Measurements from ENCODE around the gene CADM1. TPM values are rescaled to one million over a fixed set of nuclear protein-coding genes. Genes with fewer than 3 reads are reported as not detected.

Gene CADM1
- total RNA-seq, 1 donor from 2014 or later, result 150 TPM

GRCh38 chr11:115453693-115454490 is 50.3 kb downstream of the CADM1 start:
- H3K9me3 Mint-ChIP-seq, result no peaks in the 10 kb centered on the region
- H3K4me3 Mint-ChIP-seq, result no peak overlapping the region
- peaks cover 32% of the 10 kb centered on the region for H3K4me1 Mint-ChIP-seq (ENCODE audit: unreplicated experiment)
- H3K36me3 Mint-ChIP-seq, result peaks cover 10% of the 10 kb centered on the region
- H3K27ac Mint-ChIP-seq, result no peak overlapping the region
- TF ChIP-seq CTCF (conservative IDR thresholded peaks at IDR 0.05), result no peak
- no peak for DNase-seq (ENCODE audit: extremely low spot score, unreplicated experiment)
- H3K27me3 Mint-ChIP-seq, result no peaks in the 10 kb centered on the region

- Mint-ChIP-seq H3K36me3 (peaks cover 20% of the 10 kb centered on the region), H3K4me3 (no peak overlapping the region), H3K9me3 (no peaks in the 10 kb centered on the region), H3K4me1 (ENCODE audit: unreplicated experiment) (peaks cover 34% of the 10 kb centered on the region), H3K27me3 (no peaks in the 10 kb centered on the region), H3K27ac (no peak overlapping the region)
- TF ChIP-seq CTCF (conservative IDR thresholded peaks at IDR 0.05), result no peak
- DNase-seq (ENCODE audit: extremely low spot score, unreplicated experiment), result no peak
Measured at GRCh38 chr11:115452241-115452640, 52.0 kb downstream of the CADM1 start.

- H3K27me3 Mint-ChIP-seq, result no peaks in the 10 kb centered on the region
- no peak overlapping the region for H3K4me3 Mint-ChIP-seq
- H3K36me3 Mint-ChIP-seq, result peaks cover 23% of the 10 kb centered on the region
- no peaks in the 10 kb centered on the region for H3K9me3 Mint-ChIP-seq
- no peak overlapping the region for H3K27ac Mint-ChIP-seq
- DNase-seq (ENCODE audit: extremely low spot score, unreplicated experiment), result no peak
- no peak for TF ChIP-seq CTCF (conservative IDR thresholded peaks at IDR 0.05)
- H3K4me1 Mint-ChIP-seq (ENCODE audit: unreplicated experiment), result peaks cover 34% of the 10 kb centered on the region
Measured at GRCh38 chr11:115450519-115450918, 53.7 kb downstream of the CADM1 start.

GRCh38 chr11:115447273-115447864 is 56.8 kb downstream of the CADM1 start:
- H3K9me3 Mint-ChIP-seq, result no peaks in the 10 kb centered on the region
- no peak for TF ChIP-seq CTCF (conservative IDR thresholded peaks at IDR 0.05)
- DNase-seq (ENCODE audit: extremely low spot score, unreplicated experiment), result no peak
- peaks cover 40% of the 10 kb centered on the region for H3K36me3 Mint-ChIP-seq
- H3K27me3 Mint-ChIP-seq, result no peaks in the 10 kb centered on the region
- no peak overlapping the region for H3K27ac Mint-ChIP-seq
- peaks cover 31% of the 10 kb centered on the region for H3K4me1 Mint-ChIP-seq (ENCODE audit: unreplicated experiment)
- no peak overlapping the region for H3K4me3 Mint-ChIP-seq

GRCh38 chr11:115446214-115446613 is 58.0 kb downstream of the CADM1 start:
- Mint-ChIP-seq H3K4me3 (no peak overlapping the region), H3K36me3 (peaks cover 45% of the 10 kb centered on the region), H3K9me3 (no peaks in the 10 kb centered on the region), H3K27me3 (no peaks in the 10 kb centered on the region), H3K4me1 (ENCODE audit: unreplicated experiment) (peaks cover 22% of the 10 kb centered on the region), H3K27ac (no peak overlapping the region)
- no peak for TF ChIP-seq CTCF (conservative IDR thresholded peaks at IDR 0.05)
- no peak for DNase-seq (ENCODE audit: extremely low spot score, unreplicated experiment)
